ENCODE measurements around the gene MIA3. TPM values are rescaled to one million over a fixed set of nuclear protein-coding genes. Genes with fewer than 3 reads are reported as not detected.
"Not testable (repeated sequence)": the region's sequence is repeated elsewhere in the genome, so short reads cannot be mapped to it uniquely, and the experiment has no call there.

MIA3 gene
- polyA plus RNA-seq, 10 donors = 39.6 to 69.4 (median 51.6) TPM

- DNase-seq = no peak
These were observed 45.6 kb downstream of the MIA3 start for GRCh38 chr1:222663431-222663934.

- DNase-seq = no peak
These were observed 48.1 kb downstream of the MIA3 start for GRCh38 chr1:222665964-222666363.

GRCh38 chr1:222668184-222668583, 50.3 kb downstream of the MIA3 start:
- not testable (repeated sequence) for DNase-seq

- not testable (repeated sequence) for DNase-seq
These were observed 51.2 kb downstream of the MIA3 start for GRCh38 chr1:222669107-222669506.

GRCh38 chr1:222670110-222670509, 52.2 kb downstream of the MIA3 start:
- DNase-seq = no peak

GRCh38 chr1:222680080-222680479, 62.2 kb downstream of the MIA3 start:
- no peak for DNase-seq

GRCh38 chr1:222691016-222691415, 73.1 kb downstream of the MIA3 start:
- DNase-seq = no peak

GRCh38 chr1:222694927-222695326, 77.0 kb downstream of the MIA3 start:
- no peak for DNase-seq

DNA sequence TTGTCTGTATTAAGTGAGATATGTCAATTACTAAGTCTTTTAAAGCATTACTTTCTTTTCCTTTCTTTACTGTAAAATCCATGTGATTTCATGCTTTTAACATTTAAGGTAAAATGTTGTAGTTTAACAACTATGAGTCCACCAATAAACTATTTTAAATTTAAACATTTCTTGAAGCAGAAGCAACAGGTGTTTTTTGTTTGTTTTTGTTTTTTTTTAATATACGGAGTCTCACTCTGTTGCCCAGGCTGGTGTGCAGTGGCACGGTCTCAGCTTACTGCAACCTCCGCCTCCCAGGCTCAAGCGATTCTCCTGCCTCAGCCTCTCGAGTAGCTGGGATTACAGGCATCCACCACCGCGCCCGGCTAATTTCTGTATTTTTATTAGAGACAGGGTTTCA, 78.8 kb downstream of the MIA3 start:
- no peak for DNase-seq

- DNase-seq = no peak
These were observed 79.3 kb downstream of the MIA3 start for GRCh38 chr1:222697203-222697602.

DNA sequence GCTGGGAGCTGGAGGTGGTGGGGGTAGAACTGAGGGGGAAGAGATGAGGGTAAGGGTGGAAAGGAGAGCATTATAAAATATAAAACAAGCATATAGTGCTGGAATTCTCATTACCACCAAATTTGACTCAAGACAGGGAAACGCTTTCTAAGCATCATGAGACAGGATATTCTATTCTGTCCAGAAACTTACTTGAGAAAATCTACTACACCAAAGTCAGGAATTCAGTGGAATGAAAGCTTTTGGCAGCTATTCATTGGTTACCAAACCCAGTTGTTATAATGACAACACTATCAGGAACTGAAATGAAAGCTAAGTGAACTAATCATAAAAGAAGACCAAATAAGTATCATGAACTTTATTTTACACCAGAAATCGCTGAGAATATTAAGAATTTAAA, 79.9 kb downstream of the MIA3 start:
- DNase-seq = peak in 2 of 3 donors; percentile 9 to 15

- no peak for DNase-seq
These were observed 84.3 kb downstream of the MIA3 start for GRCh38 chr1:222702210-222702609.

DNA sequence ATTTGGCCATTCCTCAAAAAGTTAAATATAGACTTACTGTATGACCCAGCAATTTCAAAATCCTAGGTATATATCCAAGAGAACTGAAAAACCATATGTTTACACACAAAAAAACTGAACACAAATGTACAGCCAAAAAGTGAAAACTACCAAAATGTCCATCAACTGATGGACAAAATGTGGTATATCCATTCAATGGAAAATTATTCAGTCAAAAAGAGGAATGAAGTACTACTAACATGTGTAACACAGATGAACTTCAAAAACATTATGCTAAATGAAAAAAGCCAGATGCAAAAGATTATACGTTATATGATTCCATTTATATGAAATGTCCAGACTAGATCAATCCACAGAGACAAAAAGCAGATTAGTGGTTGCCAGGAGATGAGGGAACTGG, 86.4 kb downstream of the MIA3 start:
- no peak for DNase-seq

- no peak for DNase-seq
These were observed 88.9 kb downstream of the MIA3 start for GRCh38 chr1:222706815-222707214.

DNA sequence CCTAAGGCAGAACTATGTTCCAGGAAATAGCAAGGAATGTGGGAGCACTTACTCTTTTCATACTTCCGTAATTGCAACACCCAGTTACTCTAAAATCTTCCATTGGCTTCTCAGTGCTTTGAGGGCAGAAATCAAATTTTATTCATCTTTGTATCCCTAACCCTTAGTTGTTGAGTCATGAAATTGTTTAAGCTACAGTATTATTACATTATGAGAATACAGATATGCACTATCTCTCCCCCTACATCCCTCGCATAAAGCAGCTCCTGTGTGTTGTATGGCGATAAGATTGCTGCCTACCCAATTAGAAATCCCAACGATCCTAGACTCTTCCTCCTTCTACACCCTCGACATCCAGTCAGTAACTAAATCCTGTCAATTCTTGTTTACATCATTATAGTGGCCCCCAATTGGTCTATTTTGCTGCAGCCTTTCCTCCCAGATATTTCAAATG, 91.8 kb downstream of the MIA3 start:
- DNase-seq = no peak

DNA sequence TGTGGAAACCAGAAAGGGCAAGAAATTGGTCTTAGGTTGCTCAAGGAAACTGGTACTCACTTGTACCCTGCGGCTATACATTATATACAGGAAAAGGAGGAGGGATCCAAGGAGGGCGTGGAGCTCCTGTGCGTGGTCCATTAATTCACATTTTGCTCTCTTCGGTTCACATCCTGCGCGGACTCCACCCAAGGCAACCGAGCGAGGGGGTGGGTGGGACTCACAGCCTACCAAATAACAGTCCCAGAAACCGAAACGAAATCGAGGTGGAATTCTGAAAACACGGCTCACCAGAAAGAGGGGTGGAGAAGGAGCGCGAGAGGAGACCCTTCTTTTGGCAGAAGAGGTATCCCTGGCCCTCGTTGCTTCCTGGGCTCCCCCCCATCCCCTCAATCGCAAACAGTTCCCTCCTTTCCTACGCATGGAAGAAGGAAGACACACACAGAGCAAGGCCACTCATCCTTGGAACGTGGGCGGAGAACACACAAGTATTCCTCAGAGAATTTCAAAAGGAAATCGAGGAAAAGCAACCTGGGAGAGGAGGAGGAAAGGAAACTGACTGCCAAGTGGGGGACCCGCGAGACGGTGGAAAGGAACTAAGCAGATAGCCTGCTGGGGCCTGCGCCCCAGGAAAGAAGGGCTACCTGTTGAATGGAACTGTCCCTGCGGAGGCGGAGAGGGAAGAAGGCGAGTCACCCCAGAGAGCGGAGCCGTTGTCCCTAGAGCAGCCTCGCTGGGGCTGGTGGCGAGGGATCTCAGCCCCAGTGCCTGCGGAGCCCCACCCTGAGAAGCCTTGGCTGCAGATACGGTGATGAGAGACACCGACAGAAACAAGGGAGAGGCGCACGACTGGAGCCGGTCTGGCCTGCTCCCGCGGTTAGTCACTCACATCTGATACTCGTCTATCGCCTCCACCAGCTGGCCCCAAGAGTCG, 93.7 kb downstream of the MIA3 start:
- peak; percentile 38 to 83 (median 58) for DNase-seq

DNA sequence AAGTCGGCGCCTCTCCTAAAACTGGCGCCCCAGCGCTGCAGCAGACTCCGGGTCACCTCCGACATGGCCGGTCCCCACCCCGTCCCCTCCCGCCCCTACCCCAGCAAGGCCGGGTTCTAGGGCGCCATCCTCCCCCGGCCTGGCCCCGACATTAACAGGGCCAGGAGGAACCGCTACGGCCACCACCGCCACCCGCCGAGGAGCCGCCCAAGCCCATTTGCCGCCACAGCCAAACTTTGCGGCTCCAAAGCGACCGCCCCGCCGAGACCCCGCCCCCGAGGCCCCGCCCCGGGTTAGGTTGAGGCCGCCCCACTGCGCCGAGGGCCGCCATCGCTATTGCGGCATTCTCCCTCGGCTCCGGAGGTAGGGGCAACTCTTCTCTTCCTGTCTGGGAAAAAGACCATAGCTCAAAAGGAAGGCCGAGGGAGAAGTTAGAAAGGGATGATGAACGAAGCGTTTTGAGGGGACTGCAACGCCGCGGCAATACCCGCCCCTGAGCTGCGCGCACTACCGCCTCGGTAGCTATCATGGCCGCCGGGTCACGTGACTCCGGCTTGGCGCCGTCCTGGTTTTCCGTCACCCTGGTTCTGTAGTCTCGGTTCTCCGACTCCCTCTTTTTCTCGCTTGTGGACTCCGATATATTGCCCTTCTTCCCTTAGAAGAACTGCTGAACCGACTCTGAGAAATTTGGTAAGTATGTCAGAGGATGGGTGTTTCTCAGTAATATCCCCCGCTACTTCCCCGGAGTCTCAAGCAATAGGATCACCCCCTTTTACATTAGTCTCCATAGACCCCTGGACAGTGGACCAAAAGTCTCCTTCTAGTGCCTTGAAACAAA, 94.6 kb downstream of the MIA3 start, which contains the start of the genes AIDA and BROX:
AIDA (minus strand) TSS at position 239 of the 838 bp plus-strand sequence; CDS start at position 65, 174 bp downstream.
BROX (plus strand) TSS at position 312 of the 838 bp plus-strand sequence. CDS start 3,136 bp downstream, outside the sequence.
- DNase-seq = peak; percentile 91 to 97 (median 93)

DNA sequence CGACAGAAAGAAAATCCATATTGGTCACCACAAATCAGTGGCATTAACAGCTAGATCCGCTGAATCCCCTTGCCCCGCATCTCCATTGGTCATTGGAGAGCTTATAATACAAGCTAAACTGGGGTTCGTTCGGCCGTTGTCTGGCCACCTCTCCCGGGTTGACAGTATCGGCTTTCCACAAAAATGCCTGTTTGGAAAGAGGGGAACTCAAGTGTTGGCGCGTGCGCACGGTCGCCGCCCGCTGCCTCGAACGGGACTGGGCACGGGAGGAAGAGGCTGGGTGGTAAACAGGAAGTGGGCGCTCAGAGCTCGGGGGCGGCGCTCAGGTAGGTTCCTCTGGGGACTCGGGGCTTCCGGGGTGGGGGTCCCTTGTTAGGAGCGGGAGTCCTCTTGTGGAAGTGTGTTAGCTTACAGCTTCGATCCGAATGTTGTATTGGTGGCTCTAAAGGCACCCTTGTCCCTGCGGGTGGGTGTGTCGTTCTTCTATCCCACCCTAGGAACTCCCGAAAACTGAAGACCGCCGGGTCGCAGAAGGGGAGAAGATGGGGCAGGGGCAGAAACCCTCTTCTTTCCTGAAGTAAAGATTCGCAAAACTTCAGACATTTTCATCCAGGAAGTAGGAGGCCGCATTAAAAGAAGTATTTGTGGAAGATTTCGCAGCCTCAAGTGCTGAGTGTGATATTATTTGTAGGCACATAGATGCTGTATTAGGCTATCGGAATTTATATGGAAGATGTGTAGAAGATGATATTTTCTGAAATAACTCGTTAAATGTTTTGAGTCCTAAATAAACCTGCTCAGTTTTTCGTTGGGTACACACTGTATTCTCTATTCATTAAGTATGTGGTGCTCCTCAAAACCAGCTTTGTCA, 95.4 kb downstream of the MIA3 start:
- DNase-seq = peak; percentile 95 to 98 (median 96)

GRCh38 chr1:222716393-222716792, 98.5 kb downstream of the MIA3 start:
- DNase-seq = no peak
